ENCODE results near the gene DYNC1I1.

- TF ChIP-seq POLR2A (IDR thresholded peaks at IDR 0.05), result no peak
- TF ChIP-seq CTCF (IDR thresholded peaks at IDR 0.05 in 8 of 11, conservative IDR thresholded peaks at IDR 0.05 in 3 of 11), result no peak
- no peak for TF ChIP-seq POLR2AphosphoS5 (IDR thresholded peaks at IDR 0.05)
Measured at GRCh38 chr7:95897557-95898251, 125.3 kb downstream of the DYNC1I1 start.
